ENCODE data around the gene RAB4A. TPM values are rescaled to one million over a fixed set of nuclear protein-coding genes. Genes with fewer than 3 reads are reported as not detected.

RAB4A gene
- total RNA-seq, 1 donor from 2014 or later = 28.1 TPM

- no peak for TF ChIP-seq CTCF (conservative IDR thresholded peaks at IDR 0.05; ENCODE audit: low read depth, low read length)
- DNase-seq (ENCODE audit: low read depth) = no peak
- H3K4me3 ChIP-seq (ENCODE audit: low read depth, low read length) = no peak overlapping the region
Measured at GRCh38 chr1:229354226-229354625, 83.3 kb downstream of the RAB4A start.

Other genes starting within 250 kb of the RAB4A start
- 5.1 and 5.4 TPM in 2 replicates for gene CCSAP, start 71.9 kb downstream of the RAB4A start, total RNA-seq
- 0.14 TPM in 1 of 2 replicates, not detected in the other for gene ACTA1, start 163.0 kb downstream of the RAB4A start, total RNA-seq
- 34.9 and 41.1 TPM in 2 replicates for gene NUP133, start 237.2 kb downstream of the RAB4A start, total RNA-seq

Measured in epithelial cell of proximal tubule (primary cell).